HEK293 (cell line): ENCODE measurements around the gene RNF13.

Experiments
- CTCF ChIP-seq: fragments of 450-650 bp; formaldehyde crosslinking; IDR thresholded peaks from 2 replicates; pipeline ENCODE4 v1.5.1; 2016; ENCODE audit warnings: missing biosample characterization, missing genetic modification characterization
- SCRT2 ChIP-seq: fragments of 450-650 bp; formaldehyde crosslinking; IDR thresholded peaks from 2 replicates; pipeline ENCODE4 v1.5.1; 2016; ENCODE audit warnings: missing biosample characterization, missing genetic modification characterization
- SETDB1 ChIP-seq: IDR thresholded peaks from one replicate; pipeline ENCODE4 v1.6.1; 2017; ENCODE audit warnings: mild to moderate bottlenecking, low read length, moderate library complexity, mixed read lengths; ENCODE audit not compliant: insufficient read length
- YY1 ChIP-seq: fragments of 450-650 bp; formaldehyde crosslinking; IDR thresholded peaks from 2 replicates; pipeline ENCODE4 v1.5.1; 2018; ENCODE audit warnings: missing biosample characterization, missing genetic modification characterization
- ZNF24 ChIP-seq: fragments of 450-650 bp; formaldehyde crosslinking; IDR thresholded peaks from 2 replicates; pipeline ENCODE4 v1.5.1; 2016; ENCODE audit warnings: missing biosample characterization, missing genetic modification characterization
- ZNF274 ChIP-seq, 2 experiments: fragments of 200-500 bp in 1 of 2; fragments of 450-650 bp in 1 of 2; sonication (Bioruptor generic) in 1 of 2; formaldehyde crosslinking in 1 of 2; IDR thresholded peaks; 2 replicates each; pipeline versions ENCODE4 v1.5.1 to v1.6.1; 2014 to 2016; ENCODE audit warnings: borderline replicate concordance in 1 of 2, inconsistent platforms in 1 of 2, low read length in 1 of 2, missing biosample characterization in 1 of 2, missing genetic modification characterization in 1 of 2
- ZNF335 ChIP-seq: fragments of 450-650 bp; formaldehyde crosslinking; conservative IDR thresholded peaks from 2 replicates; pipeline ENCODE4 v1.5.1; 2016; ENCODE audit warnings: missing biosample characterization, missing genetic modification characterization
- ZNF521 ChIP-seq: fragments of 450-650 bp; formaldehyde crosslinking; IDR thresholded peaks from 2 replicates; pipeline ENCODE4 v1.5.1; 2017; ENCODE audit warnings: missing biosample characterization, mild to moderate bottlenecking, missing genetic modification characterization

DNA sequence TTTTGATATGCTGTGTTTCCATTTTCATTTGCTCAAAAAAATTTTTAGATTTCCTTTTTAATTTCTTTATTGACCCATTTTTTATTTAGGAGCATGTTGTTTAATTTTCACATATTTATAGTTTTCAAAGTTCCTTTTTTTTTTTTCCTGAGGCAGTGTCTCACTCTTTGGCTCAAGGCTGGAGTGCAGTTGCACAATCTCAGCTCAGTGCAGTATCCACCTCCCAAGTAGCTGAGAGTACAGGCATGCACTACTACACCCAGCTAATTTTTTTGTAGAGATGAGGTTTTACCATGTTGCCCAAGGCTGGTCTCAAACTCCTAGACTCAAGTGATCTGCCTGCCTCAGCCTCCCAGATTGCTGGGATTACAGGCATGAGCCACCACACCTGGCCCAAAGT, 121.5 kb downstream of the RNF13 start:
- TF ChIP-seq SCRT2 (tag by site-specific recombination) (no peak), ZNF521 (no peak), ZNF24 (tag by site-specific recombination) (no peak), ZNF274 (IDR thresholded peaks at IDR 0.05; ENCODE audit: low read length) (no peak), ZNF274 (tag by site-specific recombination; IDR thresholded peaks at IDR 0.05; ENCODE audit: borderline replicate concordance) (no peak), ZNF335 (no peak), SETDB1 (no peak), CTCF (tag by site-specific recombination) (no peak), YY1 (tag by site-specific recombination) (no peak)
